ENCODE data around the gene FKBP3.

DNA sequence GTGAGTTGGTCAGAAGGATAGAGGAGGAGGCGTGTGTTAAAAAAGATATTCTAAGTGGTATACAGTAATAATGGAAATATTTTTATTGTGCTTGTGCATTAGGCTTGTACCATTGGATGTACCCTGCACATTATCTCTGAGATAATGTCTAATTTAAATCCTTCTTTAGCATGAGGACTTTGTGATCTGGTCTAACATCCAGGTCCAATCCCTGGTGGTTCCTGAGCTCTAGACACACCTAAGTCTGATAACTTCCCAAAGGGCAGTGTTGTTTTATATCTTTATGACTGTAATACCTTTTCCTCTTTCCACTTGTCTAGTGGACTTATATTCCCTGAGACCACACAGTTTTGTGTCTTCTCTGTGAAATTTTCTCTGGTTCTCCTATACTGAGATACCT lies 29.7 kb downstream of the FKBP3 start:
- TF ChIP-seq, protein P1, sequence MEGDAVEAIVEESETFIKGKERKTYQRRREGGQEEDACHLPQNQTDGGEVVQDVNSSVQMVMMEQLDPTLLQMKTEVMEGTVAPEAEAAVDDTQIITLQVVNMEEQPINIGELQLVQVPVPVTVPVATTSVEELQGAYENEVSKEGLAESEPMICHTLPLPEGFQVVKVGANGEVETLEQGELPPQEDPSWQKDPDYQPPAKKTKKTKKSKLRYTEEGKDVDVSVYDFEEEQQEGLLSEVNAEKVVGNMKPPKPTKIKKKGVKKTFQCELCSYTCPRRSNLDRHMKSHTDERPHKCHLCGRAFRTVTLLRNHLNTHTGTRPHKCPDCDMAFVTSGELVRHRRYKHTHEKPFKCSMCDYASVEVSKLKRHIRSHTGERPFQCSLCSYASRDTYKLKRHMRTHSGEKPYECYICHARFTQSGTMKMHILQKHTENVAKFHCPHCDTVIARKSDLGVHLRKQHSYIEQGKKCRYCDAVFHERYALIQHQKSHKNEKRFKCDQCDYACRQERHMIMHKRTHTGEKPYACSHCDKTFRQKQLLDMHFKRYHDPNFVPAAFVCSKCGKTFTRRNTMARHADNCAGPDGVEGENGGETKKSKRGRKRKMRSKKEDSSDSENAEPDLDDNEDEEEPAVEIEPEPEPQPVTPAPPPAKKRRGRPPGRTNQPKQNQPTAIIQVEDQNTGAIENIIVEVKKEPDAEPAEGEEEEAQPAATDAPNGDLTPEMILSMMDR (IDR thresholded peaks at IDR 0.05; ENCODE audit: control extremely low read depth in 1 of 3, insufficient read depth in 1 of 3, low read depth in 1 of 3, low read length in 3 of 3): no peak
- TF ChIP-seq BRCA1 (IDR thresholded peaks at IDR 0.05; ENCODE audit: low read depth, low read length) (no peak), SIN3A (conservative IDR thresholded peaks at IDR 0.05 in 1 of 2, IDR thresholded peaks at IDR 0.05 in 1 of 2; ENCODE audit: low read depth in 1 of 2, low read length in 2 of 2) (no peak), CBX5 (IDR thresholded peaks at IDR 0.05; ENCODE audit: low read depth, low read length) (no peak), POLR2AphosphoS5 (IDR thresholded peaks at IDR 0.05; ENCODE audit: low read depth, low read length) (no peak), HDAC6 (IDR thresholded peaks at IDR 0.05; ENCODE audit: low read depth, low read length) (no peak), FOSL1 (IDR thresholded peaks at IDR 0.05; ENCODE audit: insufficient read depth, low read depth, low read length) (no peak), EZH2 (IDR thresholded peaks at IDR 0.05; ENCODE audit: low read depth, low read length, severe bottlenecking) (no peak), CREB1 (IDR thresholded peaks at IDR 0.05) (no peak), SP4 (IDR thresholded peaks at IDR 0.05; ENCODE audit: low read length) (no peak)
- TF ChIP-seq, protein P2, sequence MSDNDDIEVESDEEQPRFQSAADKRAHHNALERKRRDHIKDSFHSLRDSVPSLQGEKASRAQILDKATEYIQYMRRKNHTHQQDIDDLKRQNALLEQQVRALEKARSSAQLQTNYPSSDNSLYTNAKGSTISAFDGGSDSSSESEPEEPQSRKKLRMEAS (IDR thresholded peaks at IDR 0.05): no peak

Data from H1 (cell line).